ENCODE results near the gene CSF3R. TPM values are rescaled to one million over a fixed set of nuclear protein-coding genes. Genes with fewer than 3 reads are reported as not detected.

Gene CSF3R
- total RNA-seq, 2 experiments from 2014 or later: not detected

GRCh38 chr1:36463803-36464604, 18.7 kb downstream of the CSF3R start, which contains the start of gene MRPS15:
Gene MRPS15 (minus strand): TSS chr1:36464384. CDS start chr1:36464275, 109 bp downstream.
- CTCF ChIA-PET (ENCODE audit: unreplicated experiment): no interaction called here

GRCh38 chr1:36463463-36463802, 19.3 kb downstream of the CSF3R start:
- intact Hi-C loops (cut with micrococcal nuclease; ENCODE audit: unreplicated experiment): no loop called here
- BruUV-seq (replicated peaks): no TSS peak
- peaks cover 25% of the 10 kb centered on the region for H3K79me2 ChIP-seq (ENCODE audit: insufficient read depth, low read depth, low read length)
- peak overlapping the region; percentile 77 for H2AFZ ChIP-seq (ENCODE audit: low read length)
- peaks cover 41% of the 10 kb centered on the region for H3K36me3 ChIP-seq (ENCODE audit: insufficient read depth, low read length)
- no peaks in the 10 kb centered on the region for H3K9me2 ChIP-seq (ENCODE audit: insufficient read depth, low read length)
- H4K20me1 ChIP-seq (ENCODE audit: insufficient read depth, low read length): no peaks in the 10 kb centered on the region
- ChIA-PET POLR2A (no interaction called here), CTCF (ENCODE audit: unreplicated experiment) (no interaction called here)
- peak; percentile 8 for DNase-seq (ENCODE audit: low spot score)
- TF ChIP-seq EZH2phosphoT487 (IDR thresholded peaks at IDR 0.05; ENCODE audit: borderline replicate concordance, low read depth, low read length) (no peak), CTCF (conservative IDR thresholded peaks at IDR 0.05; ENCODE audit: low read length) (no peak)
- H3K4me1 ChIP-seq (ENCODE audit: insufficient read depth, low read length, poor library complexity, severe bottlenecking): peaks cover 27% of the 10 kb centered on the region
- no peaks in the 10 kb centered on the region for H3K9me3 ChIP-seq (ENCODE audit: low read length)
- H3K27ac ChIP-seq (ENCODE audit: low read depth, low read length, poor library complexity, severe bottlenecking): peak overlapping the region; percentile 60
- H3K4me3 ChIP-seq (ENCODE audit: low read depth, low read length, poor library complexity, severe bottlenecking): peak overlapping the region; percentile 100
- peak overlapping the region; percentile 70 for H3K4me2 ChIP-seq (ENCODE audit: low read length)

More at GRCh38 chr1:36463803-36464604, 18.7 kb downstream of the CSF3R start, which contains the start of gene MRPS15:
- peak within 1 kb of the TSS; percentile 77 for H2AFZ ChIP-seq (ENCODE audit: low read length)
- H3K79me2 ChIP-seq (ENCODE audit: insufficient read depth, low read depth, low read length): peaks cover 25% of the 10 kb centered on the region
- peak within 1 kb of the TSS; percentile 100 for H3K4me3 ChIP-seq (ENCODE audit: low read depth, low read length, poor library complexity, severe bottlenecking)
- peaks cover 27% of the 10 kb centered on the region for H3K4me1 ChIP-seq (ENCODE audit: insufficient read depth, low read length, poor library complexity, severe bottlenecking)
- H3K36me3 ChIP-seq (ENCODE audit: insufficient read depth, low read length): peaks cover 35% of the 10 kb centered on the region
- no peaks in the 10 kb centered on the region for H4K20me1 ChIP-seq (ENCODE audit: insufficient read depth, low read length)
- peak within 1 kb of the TSS; percentile 60 for H3K27ac ChIP-seq (ENCODE audit: low read depth, low read length, poor library complexity, severe bottlenecking)
- POLR2A ChIA-PET: interaction anchor here (0.5 to 1.1 kb wide), 4 partner anchors 12 to 1212 kb away, joined by 3 read pairs; no protein-coding TSS in a partner anchor
- peak within 1 kb of the TSS; percentile 70 for H3K4me2 ChIP-seq (ENCODE audit: low read length)
- intact Hi-C loops (cut with micrococcal nuclease; ENCODE audit: unreplicated experiment): no loop called here
- H3K9me3 ChIP-seq (ENCODE audit: low read length): no peaks in the 10 kb centered on the region
- no peak for TF ChIP-seq CTCF (conservative IDR thresholded peaks at IDR 0.05; ENCODE audit: low read length)
- no peak for TF ChIP-seq EZH2phosphoT487 (IDR thresholded peaks at IDR 0.05; ENCODE audit: borderline replicate concordance, low read depth, low read length)
- no TSS peak for BruUV-seq (replicated peaks)
- no peaks in the 10 kb centered on the region for H3K9me2 ChIP-seq (ENCODE audit: insufficient read depth, low read length)
- DNase-seq (ENCODE audit: low spot score): peak; percentile 95

GRCh38 chr1:36458910-36459309, 23.8 kb downstream of the CSF3R start:
- ChIA-PET POLR2A (no interaction called here), CTCF (ENCODE audit: unreplicated experiment) (no interaction called here)
- TF ChIP-seq EZH2phosphoT487 (IDR thresholded peaks at IDR 0.05; ENCODE audit: borderline replicate concordance, low read depth, low read length) (no peak), CTCF (conservative IDR thresholded peaks at IDR 0.05; ENCODE audit: low read length) (no peak)
- DNase-seq (ENCODE audit: low spot score): no peak
- Histone ChIP-seq H3K4me2 (ENCODE audit: low read length) (no peak overlapping the region), H3K4me1 (ENCODE audit: insufficient read depth, low read length, poor library complexity, severe bottlenecking) (peaks cover 10% of the 10 kb centered on the region), H3K79me2 (ENCODE audit: insufficient read depth, low read depth, low read length) (peaks cover 23% of the 10 kb centered on the region), H3K27ac (ENCODE audit: low read depth, low read length, poor library complexity, severe bottlenecking) (no peak overlapping the region), H3K4me3 (ENCODE audit: low read depth, low read length, poor library complexity, severe bottlenecking) (no peak overlapping the region), H3K36me3 (ENCODE audit: insufficient read depth, low read length) (peaks cover 84% of the 10 kb centered on the region), H4K20me1 (ENCODE audit: insufficient read depth, low read length) (no peaks in the 10 kb centered on the region), H3K9me2 (ENCODE audit: insufficient read depth, low read length) (no peaks in the 10 kb centered on the region), H3K9me3 (ENCODE audit: low read length) (no peaks in the 10 kb centered on the region), H2AFZ (ENCODE audit: low read length) (no peak overlapping the region)
- intact Hi-C loops (cut with micrococcal nuclease; ENCODE audit: unreplicated experiment): no loop called here
- no TSS peak for BruUV-seq (replicated peaks)

All from OCI-LY7 (cell line).